Activated T-cell treated with anti-CD3 and anti-CD28 coated beads, Interleukin-2, amount 50 U/mL, for 48 hours (primary cell): Measurements from ENCODE around the gene ALPK3.
A peak's percentile ranks its signal among the peaks of the same experiment; 100 is the strongest.

Experiments used
- DNase-seq, 2 experiments: peaks; one replicate each; pipeline ENCODE4 v3.0.0-alpha.2; 2020

Gene ALPK3

GRCh38 chr15:84903751-84904150, 86.6 kb downstream of the ALPK3 start:
- no peak for DNase-seq

GRCh38 chr15:84904419-84904818, 87.3 kb downstream of the ALPK3 start:
- DNase-seq, result no peak

GRCh38 chr15:84905016-84905916, 88.1 kb downstream of the ALPK3 start:
- DNase-seq, result no peak

- DNase-seq, result no peak
These were observed 90.6 kb downstream of the ALPK3 start for GRCh38 chr15:84907731-84908130.

GRCh38 chr15:84908564-84908963, 91.4 kb downstream of the ALPK3 start:
- DNase-seq, result no peak

GRCh38 chr15:84909029-84909428, 91.9 kb downstream of the ALPK3 start:
- DNase-seq, result no peak

- DNase-seq, result no peak
These were observed 92.6 kb downstream of the ALPK3 start for GRCh38 chr15:84909782-84910181.

DNA sequence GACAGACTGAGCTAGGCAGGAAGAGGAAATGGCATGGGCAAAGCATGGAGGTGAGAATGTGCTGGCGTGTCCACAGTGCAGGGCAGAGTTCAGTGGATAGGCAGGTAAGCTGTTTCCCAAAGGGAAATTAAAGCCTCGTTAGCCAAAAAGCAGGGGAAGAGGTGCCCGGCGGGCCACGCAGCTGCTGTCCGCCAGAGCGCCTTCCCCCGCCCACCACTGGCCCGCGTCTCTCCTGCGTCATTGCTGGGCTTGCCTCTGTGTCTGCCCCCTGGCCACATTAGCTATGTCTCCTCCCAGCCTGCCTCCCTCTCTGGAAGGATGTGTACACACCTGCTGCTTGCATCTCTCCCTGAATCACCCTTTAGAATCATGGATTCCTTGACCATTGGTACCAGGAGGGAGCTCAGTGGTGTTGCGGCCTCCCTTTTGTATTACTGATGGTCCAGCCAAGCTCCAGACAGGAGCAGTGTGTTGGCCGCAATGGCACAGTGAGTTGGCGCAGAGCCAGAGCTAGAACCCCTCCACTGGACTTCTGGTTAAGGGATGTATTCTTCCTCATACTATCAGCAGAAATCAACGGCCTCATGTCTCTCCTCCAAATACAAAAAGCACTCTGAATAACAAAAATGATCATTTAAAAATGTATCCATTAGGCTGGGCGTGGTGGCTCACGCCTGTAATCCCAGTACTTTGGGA, 93.9 kb downstream of the ALPK3 start:
- no peak for DNase-seq

DNA sequence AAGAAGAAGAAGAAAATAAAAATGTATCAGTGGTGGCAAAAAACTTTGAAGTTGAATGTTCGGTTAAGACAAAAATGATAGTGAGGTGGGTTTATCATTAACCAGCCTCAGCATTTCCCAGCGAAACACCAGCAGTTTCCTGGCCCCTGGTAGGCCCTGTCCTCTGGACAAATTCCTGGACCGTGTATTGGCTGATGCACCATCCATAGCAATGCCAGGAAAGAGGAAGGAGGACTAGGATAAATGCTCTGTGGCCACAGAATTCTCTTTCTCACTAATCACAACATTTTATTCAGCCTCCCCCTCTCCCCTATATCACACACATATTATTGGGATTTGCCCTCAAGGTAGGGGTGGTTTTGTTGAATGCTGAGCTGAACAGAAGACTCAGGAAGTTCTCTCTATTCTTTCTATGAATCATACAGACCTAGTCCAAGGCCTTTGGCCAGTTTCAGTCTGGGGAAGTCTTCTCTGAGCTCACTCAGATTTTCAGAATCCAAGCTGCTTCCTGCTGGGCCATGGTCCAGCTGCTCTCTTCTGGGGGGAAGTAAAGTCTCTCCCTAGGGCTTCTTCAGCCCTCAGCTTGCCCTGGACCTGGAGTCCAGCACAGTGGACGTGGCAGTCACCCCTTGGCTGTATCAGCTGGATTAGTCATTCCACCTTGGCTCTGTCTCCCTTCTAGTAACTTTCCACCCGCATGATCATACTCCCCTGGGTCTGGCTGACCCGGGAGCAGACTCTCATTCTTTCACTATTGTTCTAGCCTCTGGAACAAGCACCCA, 94.9 kb downstream of the ALPK3 start:
- no peak for DNase-seq

DNA sequence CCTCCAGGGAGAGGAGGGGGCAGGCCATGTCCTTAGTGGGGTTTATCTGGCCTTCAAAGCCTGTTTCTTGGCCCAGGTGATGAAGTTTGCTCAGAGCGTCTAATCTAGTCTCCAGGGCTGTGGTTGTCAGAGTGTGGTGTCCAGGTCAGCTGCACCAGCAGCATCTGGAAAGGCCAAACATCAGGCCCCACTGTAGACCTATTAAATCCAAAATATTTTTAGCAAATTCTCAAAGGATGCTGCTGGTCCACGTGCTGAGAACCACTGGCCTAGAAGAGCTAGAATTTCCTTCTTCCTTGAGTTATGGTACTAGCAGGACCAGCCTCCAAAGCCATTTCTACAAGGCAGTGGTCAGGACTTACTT, 96.2 kb downstream of the ALPK3 start:
- DNase-seq, result no peak

GRCh38 chr15:84914351-84914750, 97.2 kb downstream of the ALPK3 start:
- DNase-seq, result no peak

DNA sequence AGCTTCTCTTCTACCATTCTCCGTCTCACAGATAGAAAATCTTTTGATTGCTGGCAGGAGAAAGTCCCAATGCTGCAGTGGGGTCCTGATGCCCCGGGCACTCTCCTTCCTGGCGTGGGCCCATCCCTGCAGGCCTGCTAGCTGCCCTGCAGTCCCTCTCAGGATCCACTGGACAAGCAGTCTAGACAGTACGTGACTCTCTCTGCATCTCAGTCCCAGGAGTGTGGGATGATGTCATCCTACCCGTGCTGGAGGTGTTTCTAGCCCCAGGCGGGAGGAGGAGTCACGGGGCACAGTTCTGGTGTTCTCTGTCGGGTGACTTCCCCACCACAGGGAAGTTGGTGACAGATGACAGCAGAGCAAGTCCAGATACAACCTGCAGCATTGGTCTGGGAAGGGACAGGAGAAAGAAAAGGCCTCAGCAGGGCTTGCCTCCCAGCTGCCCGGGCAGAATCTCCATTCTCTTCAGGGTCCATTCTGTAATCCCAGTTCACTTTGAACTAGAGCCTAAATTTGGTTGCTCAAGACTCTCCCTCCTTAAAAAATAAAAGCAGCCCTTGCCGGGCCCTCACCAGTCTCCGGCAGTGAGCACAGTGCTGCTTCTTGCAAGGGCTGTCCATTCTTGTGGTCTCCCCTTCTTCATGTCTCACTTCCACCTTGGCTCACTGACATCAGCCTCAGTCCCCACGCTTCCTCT, 97.9 kb downstream of the ALPK3 start:
- DNase-seq, result peak; percentile 70 to 77

GRCh38 chr15:84915606-84915958, 98.4 kb downstream of the ALPK3 start:
- DNase-seq, result no peak

DNA sequence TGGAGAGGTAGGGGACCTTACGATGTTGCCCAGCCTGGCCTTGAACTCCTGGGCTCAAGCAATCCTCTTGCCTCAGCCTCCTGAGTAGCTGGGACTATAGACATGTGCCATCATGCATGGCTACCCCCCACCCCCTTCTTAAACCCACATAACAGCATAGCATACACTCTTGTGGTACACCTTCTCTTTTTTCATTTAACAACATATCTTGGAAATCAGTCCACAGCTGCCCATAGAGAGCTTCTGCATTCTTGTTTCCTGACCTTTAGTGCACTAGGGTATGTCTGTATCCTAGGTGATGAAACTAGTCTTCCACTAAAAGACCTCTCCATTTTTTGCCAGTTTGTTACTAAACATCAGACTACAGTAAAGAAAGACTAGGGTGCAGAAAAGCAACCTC, 100.3 kb downstream of the ALPK3 start:
- DNase-seq, result no peak

DNA sequence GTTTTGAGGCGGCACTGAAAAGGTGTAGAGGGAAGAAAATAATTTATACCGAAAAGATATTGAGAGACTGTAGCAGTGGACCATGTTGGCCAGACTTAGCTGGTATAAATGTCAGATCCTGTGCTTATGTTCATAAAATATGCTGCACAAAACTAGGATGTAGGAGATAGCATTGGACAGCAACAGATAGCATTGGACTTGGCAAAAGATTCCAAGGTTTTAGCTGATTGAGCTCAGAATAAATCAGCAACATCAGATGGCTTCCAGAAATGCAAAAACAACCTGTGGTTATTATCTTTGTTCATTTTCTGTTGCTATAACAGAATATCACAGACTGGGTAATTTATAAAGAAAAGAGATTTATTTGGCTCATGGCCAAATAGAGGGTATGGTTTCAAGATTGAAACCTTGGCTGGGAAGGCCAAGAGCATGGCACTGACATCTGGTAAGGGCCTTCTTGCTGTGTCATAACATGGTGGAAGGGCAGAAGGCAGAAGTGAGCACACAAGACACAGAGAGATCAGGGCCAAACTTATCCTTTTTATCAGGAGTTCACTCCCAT, 102.0 kb downstream of the ALPK3 start:
- DNase-seq, result no peak

DNA sequence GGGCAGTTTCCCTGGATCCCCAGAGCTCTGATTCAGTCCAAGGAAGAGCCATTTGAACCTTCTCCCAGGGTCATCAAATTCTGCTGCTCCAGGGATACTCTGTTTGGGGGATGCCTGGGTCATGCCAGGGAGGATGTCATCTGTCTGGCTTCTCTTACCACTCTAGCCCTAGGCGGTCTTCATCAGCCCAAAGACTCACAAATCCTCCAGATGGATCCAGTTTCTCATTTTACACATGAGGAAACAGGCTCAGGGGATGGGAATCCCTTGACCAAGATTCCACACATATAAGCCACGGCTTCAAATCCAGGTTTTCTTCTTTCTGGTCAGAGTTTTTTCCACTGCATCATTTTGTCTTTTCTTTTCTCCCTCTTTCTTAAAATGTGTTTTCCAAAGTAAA, 104.0 kb downstream of the ALPK3 start:
- DNase-seq, result no peak

DNA sequence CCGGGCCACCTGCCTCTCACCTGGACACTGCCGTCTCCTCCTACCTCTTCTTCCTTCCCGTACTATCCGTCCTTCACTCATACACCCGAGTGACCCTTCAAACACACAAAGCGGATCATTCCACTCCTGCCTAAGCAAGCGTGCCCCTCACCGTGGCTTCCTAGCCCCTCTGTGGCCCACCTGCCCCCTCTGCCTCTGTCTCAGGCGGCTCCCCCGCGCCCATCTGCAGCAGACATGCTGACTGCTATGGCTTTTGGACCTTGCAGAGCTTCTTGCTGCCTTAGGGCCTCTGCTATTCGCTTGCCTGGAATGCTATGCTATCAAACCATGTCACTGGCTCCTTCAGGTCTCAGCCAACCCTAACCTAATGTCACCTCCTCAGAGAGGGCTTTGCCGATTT, 105.4 kb downstream of the ALPK3 start:
- no peak for DNase-seq
